ENCODE data around the gene SFXN2. TPM values are rescaled to one million over a fixed set of nuclear protein-coding genes. Genes with fewer than 3 reads are reported as not detected.
A peak's percentile ranks its signal among the peaks of the same experiment; 100 is the strongest.

Gene SFXN2
- polyA plus RNA-seq, 2 of the 4 experiments (the other 2 are of a cell fraction) = 5.6 to 7.4 TPM

DNA sequence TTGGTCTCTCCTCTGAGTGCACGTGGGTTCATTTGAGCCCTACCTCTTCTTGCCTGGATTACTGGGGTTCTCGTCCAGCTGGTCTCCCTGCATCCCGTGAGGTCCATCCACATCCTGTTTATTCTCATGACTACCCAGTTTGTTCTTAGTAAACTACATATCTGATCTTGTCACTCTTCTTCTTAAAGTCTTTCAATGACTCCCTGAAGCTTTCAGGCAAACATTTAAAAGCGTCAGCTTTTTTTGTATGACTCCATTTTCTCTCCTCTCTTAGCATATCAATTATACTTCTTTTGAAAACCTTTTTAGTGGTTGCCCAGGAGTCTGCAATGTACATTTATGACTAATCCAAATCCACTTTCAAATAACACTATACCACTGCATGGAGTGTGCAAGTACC is 7.5 kb downstream of the SFXN2 start:
- H3K9me3 ChIP-seq = no peaks in the 10 kb centered on the region
- H3K4me1 ChIP-seq = no peaks in the 10 kb centered on the region
- ATAC-seq (no peak), DNase-seq (ENCODE audit: low read depth in 1 of 2, low spot score in 1 of 2) (no peak), FAIRE-seq (no peak)
- POLR2A ChIA-PET = no interaction called here
- 84% methylated on average over 4 of the region's 4 CpGs for WGBS (ENCODE audit: missing lambda C conversion rate)
- H3K4me2 ChIP-seq = no peak overlapping the region
- no peak overlapping the region for H3K4me3 ChIP-seq
- CTCF ChIA-PET = interaction anchor here (0.9 to 1.4 kb wide), 2 partner anchors 51 to 180 kb away, joined by 3 to 6 read pairs; no protein-coding TSS in a partner anchor
- TF ChIP-seq RNF2 (IDR thresholded peaks at IDR 0.05; ENCODE audit: borderline replicate concordance, low read depth) = no peak
- TF ChIP-seq JUN (IDR thresholded peaks at IDR 0.05) = no peak
- TF ChIP-seq HOXB13 (CRISPR knock-in tag; IDR thresholded peaks at IDR 0.05; ENCODE audit: low read depth) = no peak
- TF ChIP-seq CHD4 (IDR thresholded peaks at IDR 0.05; ENCODE audit: borderline replicate concordance) = no peak
- no peak for TF ChIP-seq FOSB (CRISPR knock-in tag; IDR thresholded peaks at IDR 0.05)
- no peak for TF ChIP-seq TFCP2L1 (CRISPR knock-in tag; IDR thresholded peaks at IDR 0.05)
- TF ChIP-seq BHLHE40 (IDR thresholded peaks at IDR 0.05; ENCODE audit: low read depth, low read length) = no peak
- no peak for TF ChIP-seq JUNB (IDR thresholded peaks at IDR 0.05)
- no peak for TF ChIP-seq EP300 (IDR thresholded peaks at IDR 0.05)
- no peak overlapping the region for H3K27ac ChIP-seq

DNA sequence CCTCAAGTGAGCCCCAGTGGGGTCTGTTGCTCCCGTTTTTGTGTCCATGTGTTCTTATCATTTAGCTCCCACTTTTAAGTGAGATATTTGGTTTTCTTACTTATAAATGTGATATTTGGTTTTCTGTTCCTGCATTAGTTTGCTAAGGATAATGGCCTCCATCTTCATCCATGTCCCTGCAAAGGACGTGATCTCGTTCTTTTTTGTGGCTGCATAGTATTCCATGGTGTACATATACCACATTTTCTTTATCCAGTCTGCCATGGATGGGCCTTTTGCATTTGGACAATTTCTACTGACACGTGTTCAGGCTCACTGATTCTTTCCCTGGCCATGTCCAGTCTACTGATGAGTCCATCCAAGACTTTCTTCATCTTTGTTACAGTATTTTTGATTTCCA is 9.6 kb downstream of the SFXN2 start:
- no peak for ATAC-seq
- FAIRE-seq = no peak

DNA sequence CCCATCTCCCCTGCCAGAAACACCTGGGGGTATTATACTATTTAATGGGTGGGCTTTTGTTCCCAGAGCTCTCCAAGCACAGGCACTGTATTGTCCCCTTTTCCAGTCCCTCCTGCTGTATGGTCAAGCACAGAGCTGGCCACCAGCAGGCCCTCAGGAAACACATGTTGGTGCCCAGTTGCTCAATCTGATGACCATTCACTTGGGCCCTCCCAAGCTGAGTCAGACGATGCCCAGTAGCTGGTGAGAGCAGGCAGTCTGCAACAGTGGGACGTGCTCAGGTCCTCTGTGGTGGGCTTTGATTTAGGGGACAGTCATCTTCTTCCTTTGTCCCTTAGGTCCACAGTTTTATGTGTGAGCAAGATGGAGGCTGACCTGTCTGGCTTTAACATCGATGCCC is 11.8 kb downstream of the SFXN2 start:
- ATAC-seq = no peak
- Histone ChIP-seq H3K4me2 (no peak overlapping the region), H3K9me3 (no peaks in the 10 kb centered on the region), H3K4me1 (no peaks in the 10 kb centered on the region), H3K27ac (no peak overlapping the region), H3K4me3 (no peak overlapping the region)
- POLR2A ChIA-PET = interaction anchor here (2.0 kb wide), 1 partner anchor 12 kb away, joined by 6 read pairs; the partner anchor contains the start of genes ARL3 and SFXN2
- CTCF ChIA-PET = interaction anchor here (2.3 to 2.8 kb wide), 2 partner anchors 13 to 175 kb away, joined by 9 to 13 read pairs; no protein-coding TSS in a partner anchor
- TF ChIP-seq CEBPB (IDR thresholded peaks at IDR 0.05) (peak in 1 of 2 experiments; percentile 10; a peak in 1 of 4 replicates), MYC (IDR thresholded peaks at IDR 0.05; ENCODE audit: borderline replicate concordance, low read length) (no peak), EHMT2 (IDR thresholded peaks at IDR 0.05; ENCODE audit: low read depth) (no peak)
- DNase-seq (ENCODE audit: low read depth in 1 of 2, low spot score in 1 of 2) = no peak
- FAIRE-seq = no peak
- WGBS (ENCODE audit: missing lambda C conversion rate) = 64% methylated on average over 3 of the region's 3 CpGs

More for the DNA sequence above, 9.6 kb downstream of the SFXN2 start:
- 89% methylated on average over 4 of the region's 4 CpGs for WGBS (ENCODE audit: missing lambda C conversion rate)
- Histone ChIP-seq H3K27ac (no peak overlapping the region), H3K9me3 (no peaks in the 10 kb centered on the region), H3K4me3 (no peak overlapping the region), H3K4me2 (no peak overlapping the region), H3K4me1 (no peaks in the 10 kb centered on the region)
- ChIA-PET CTCF (interaction anchor here (0.6 kb wide), 1 partner anchor 14 kb away, joined by 3 read pairs; no protein-coding TSS in a partner anchor), POLR2A (no interaction called here)
- TF ChIP-seq KDM5A (IDR thresholded peaks at IDR 0.05) (no peak), KDM1A (IDR thresholded peaks at IDR 0.05; ENCODE audit: low read depth) (peak; percentile 55; the same call in 1 of the 2 replicates)
- no peak for DNase-seq (ENCODE audit: low read depth in 1 of 2, low spot score in 1 of 2)

DNA sequence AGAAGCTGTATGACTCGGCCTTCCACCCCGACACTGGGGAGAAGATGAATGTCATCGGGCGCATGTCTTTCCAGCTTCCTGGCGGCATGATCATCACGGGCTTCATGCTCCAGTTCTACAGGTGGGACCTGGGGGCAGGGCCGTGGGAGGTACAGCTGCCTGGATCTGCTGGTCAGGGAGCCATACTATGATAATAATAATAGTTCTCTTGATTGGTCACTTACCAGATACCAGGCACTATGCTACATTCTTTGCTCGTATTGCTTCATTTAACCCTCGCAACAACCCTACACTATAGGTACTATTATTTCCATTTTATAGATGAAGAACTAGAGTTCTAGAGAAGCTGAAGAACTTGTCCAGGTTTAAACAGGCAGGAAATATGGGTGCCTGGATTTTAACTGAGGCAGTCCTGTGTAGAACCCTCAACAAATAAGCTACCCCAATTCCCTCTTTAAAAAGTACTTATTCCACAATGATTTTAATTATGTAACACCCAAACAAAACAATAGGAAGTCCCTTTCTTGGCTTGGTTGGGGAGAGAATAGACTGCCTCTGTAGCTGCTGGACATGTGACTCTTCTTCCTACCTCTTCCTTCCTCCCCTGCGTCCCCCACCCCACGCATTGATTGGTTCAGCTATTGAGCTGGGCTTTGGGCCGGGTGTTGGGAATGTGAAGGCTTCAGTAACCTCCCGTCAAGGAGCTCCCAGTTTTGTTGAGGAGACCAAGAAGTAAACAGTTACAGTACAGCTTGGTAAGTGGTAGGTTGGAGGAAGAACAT is 12.8 kb downstream of the SFXN2 start:
- no peak for TF ChIP-seq JUNB (IDR thresholded peaks at IDR 0.05)
- TF ChIP-seq RCOR1 (IDR thresholded peaks at IDR 0.05; ENCODE audit: low read depth, low read length) = no peak
- no peak for TF ChIP-seq SREBF2 (IDR thresholded peaks at IDR 0.05)
- no peak for TF ChIP-seq SMC3 (IDR thresholded peaks at IDR 0.05)
- TF ChIP-seq RNF2 (IDR thresholded peaks at IDR 0.05; ENCODE audit: borderline replicate concordance, low read depth) = no peak
- no peak for TF ChIP-seq FOSB (CRISPR knock-in tag; IDR thresholded peaks at IDR 0.05)
- no peak for TF ChIP-seq POLR2AphosphoS2 (conservative IDR thresholded peaks at IDR 0.05; ENCODE audit: low read length)
- TF ChIP-seq FOSL2 (IDR thresholded peaks at IDR 0.05) = no peak
- TF ChIP-seq FOSL2 (CRISPR knock-in tag; IDR thresholded peaks at IDR 0.05) = no peak
- TF ChIP-seq MAFK (IDR thresholded peaks at IDR 0.05; ENCODE audit: partially characterized antibody) = no peak
- no peak for TF ChIP-seq NR3C1 (IDR thresholded peaks at IDR 0.05)
- no peak for TF ChIP-seq JUN (IDR thresholded peaks at IDR 0.05)
- no peak for TF ChIP-seq MAZ (IDR thresholded peaks at IDR 0.05; ENCODE audit: borderline replicate concordance, low read depth, low read length)
- TF ChIP-seq CEBPB (IDR thresholded peaks at IDR 0.05) = no peak
- TF ChIP-seq, protein P1, sequence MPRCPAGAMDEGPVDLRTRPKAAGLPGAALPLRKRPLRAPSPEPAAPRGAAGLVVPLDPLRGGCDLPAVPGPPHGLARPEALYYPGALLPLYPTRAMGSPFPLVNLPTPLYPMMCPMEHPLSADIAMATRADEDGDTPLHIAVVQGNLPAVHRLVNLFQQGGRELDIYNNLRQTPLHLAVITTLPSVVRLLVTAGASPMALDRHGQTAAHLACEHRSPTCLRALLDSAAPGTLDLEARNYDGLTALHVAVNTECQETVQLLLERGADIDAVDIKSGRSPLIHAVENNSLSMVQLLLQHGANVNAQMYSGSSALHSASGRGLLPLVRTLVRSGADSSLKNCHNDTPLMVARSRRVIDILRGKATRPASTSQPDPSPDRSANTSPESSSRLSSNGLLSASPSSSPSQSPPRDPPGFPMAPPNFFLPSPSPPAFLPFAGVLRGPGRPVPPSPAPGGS (IDR thresholded peaks at IDR 0.05) = no peak
- ATAC-seq (no peak), FAIRE-seq (no peak), DNase-seq (ENCODE audit: low read depth in 1 of 2, low spot score in 1 of 2) (no peak)
- H3K4me2 ChIP-seq = no peak overlapping the region
- ChIA-PET POLR2A (no interaction called here), CTCF (interaction anchor here (0.7 to 2.8 kb wide), 10 partner anchors 14 to 191 kb away, joined by 3 to 13 read pairs (median 4); partner anchors contain the start of genes CNNM2 and WBP1L)
- no peak overlapping the region for H3K4me3 ChIP-seq
- no peaks in the 10 kb centered on the region for H3K9me3 ChIP-seq
- H3K4me1 ChIP-seq = no peaks in the 10 kb centered on the region
- no peak overlapping the region for H3K27ac ChIP-seq
- whole genome bisulfite sequencing (ENCODE audit: missing lambda C conversion rate) = 77% methylated on average over 13 of the region's 13 CpGs
